Lower leg skin (tissue), 3 donors: ENCODE data around the gene VPS8.

ENCODE experiments used
- POLR2A ChIP-seq, 2 donors: fragments of 450-650 bp; IDR thresholded peaks; one replicate each; pipeline ENCODE4 v1.6.1; 2016 to 2017; ENCODE audit warnings: antibody characterized with exemption in 2 of 2, mild to moderate bottlenecking in 1 of 2, moderate library complexity in 1 of 2
- TF ChIP-seq, protein P1 (sequence below), 3 donors: fragments of 450-650 bp; IDR thresholded peaks; one replicate each; pipeline ENCODE4 v1.5.1; 2016; ENCODE audit warnings: antibody characterized with exemption in 3 of 3, mild to moderate bottlenecking in 3 of 3, moderate library complexity in 2 of 3

DNA sequence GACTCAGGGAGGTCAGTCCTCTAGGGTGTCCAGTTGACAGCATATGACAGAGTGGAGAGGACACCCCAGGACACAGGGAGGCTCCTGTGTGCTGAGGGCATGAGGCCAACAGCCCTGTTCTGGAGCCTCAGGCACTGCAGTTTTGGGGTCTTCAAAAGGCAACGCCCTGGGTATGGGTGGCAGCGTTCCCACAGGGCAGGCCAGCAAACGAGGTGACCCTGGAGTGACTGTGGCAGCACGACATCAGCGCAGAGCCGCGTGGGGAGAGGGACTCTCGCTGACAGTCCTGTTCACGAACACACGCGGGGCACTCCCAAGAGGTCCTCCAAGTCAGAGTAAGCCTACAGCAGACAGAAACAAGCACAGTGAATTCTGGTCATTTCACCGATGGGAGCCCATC lies 41.4 kb upstream of the VPS8 start:
- TF ChIP-seq, protein P1, sequence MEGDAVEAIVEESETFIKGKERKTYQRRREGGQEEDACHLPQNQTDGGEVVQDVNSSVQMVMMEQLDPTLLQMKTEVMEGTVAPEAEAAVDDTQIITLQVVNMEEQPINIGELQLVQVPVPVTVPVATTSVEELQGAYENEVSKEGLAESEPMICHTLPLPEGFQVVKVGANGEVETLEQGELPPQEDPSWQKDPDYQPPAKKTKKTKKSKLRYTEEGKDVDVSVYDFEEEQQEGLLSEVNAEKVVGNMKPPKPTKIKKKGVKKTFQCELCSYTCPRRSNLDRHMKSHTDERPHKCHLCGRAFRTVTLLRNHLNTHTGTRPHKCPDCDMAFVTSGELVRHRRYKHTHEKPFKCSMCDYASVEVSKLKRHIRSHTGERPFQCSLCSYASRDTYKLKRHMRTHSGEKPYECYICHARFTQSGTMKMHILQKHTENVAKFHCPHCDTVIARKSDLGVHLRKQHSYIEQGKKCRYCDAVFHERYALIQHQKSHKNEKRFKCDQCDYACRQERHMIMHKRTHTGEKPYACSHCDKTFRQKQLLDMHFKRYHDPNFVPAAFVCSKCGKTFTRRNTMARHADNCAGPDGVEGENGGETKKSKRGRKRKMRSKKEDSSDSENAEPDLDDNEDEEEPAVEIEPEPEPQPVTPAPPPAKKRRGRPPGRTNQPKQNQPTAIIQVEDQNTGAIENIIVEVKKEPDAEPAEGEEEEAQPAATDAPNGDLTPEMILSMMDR (IDR thresholded peaks at IDR 0.05), result no peak
- no peak for TF ChIP-seq POLR2A (IDR thresholded peaks at IDR 0.05)
